Heart right ventricle (tissue), 16 donors: Measurements from ENCODE around the gene RFPL1. TPM values are rescaled to one million over a fixed set of nuclear protein-coding genes. Genes with fewer than 3 reads are reported as not detected.

Experiments
- ATAC-seq, 8 donors: fragments of 200-7000 bp; cut with Tn5 transposase; one replicate each; pipeline ENCODE4 v1.9.1; 2020; ENCODE audit warnings: mild to moderate bottlenecking in 8 of 8, moderate library complexity in 8 of 8, moderate number of reproducible peaks in 1 of 8
- DNase-seq, 2 donors: peaks; one replicate each; pipeline ENCODE4 v3.0.0-alpha.2; 2020
- H3K27ac ChIP-seq, 10 donors: fragments of 200-600 bp; sonication (generic) in 2 of 10; one replicate each; pipeline versions ENCODE4 v1.5.0 to v1.8.0; 2020 to 2022; ENCODE audit warnings: mild to moderate bottlenecking in 3 of 10
- H3K27me3 ChIP-seq, 7 donors: fragments of 200-600 bp; one replicate each; pipeline ENCODE4 v1.8.0; 2021 to 2022; ENCODE audit warnings: mild to moderate bottlenecking in 2 of 7
- H3K36me3 ChIP-seq, 9 donors: fragments of 200-600 bp; sonication (generic) in 1 of 9; one replicate each; pipeline versions ENCODE4 v1.5.0 to v1.8.0; 2020 to 2022; ENCODE audit warnings: mild to moderate bottlenecking in 2 of 9
- H3K4me1 ChIP-seq, 9 donors: fragments of 200-600 bp; sonication (generic) in 1 of 9; one replicate each; pipeline versions ENCODE4 v1.5.0 to v1.8.0; 2020 to 2022; ENCODE audit warnings: mild to moderate bottlenecking in 4 of 9
- H3K4me3 ChIP-seq, 10 donors: fragments of 200-600 bp; sonication (generic) in 2 of 10; one replicate each; pipeline versions ENCODE4 v1.5.0 to v1.8.0; 2020 to 2022; ENCODE audit warnings: mild to moderate bottlenecking in 7 of 10, moderate library complexity in 2 of 10
- H3K9me3 ChIP-seq, 11 donors: fragments of 200-600 bp in 10 of 11; sonication (generic) in 2 of 11; one replicate each; pipeline versions ENCODE4 v1.5.0 to v1.8.0; 2013 to 2022; ENCODE audit warnings: mild to moderate bottlenecking in 2 of 11, control low read depth in 1 of 11, moderate library complexity in 1 of 11
- WGBS, 2 donors: extraction: QIAGEN DNeasy Blood & Tissue Kit; methylation state at CpG; one replicate each; pipeline ENCODE4 v1.1.7; 2013; ENCODE audit warnings: inconsistent platforms in 1 of 2; 5-methylcytosine and 5-hydroxymethylcytosine counted together
- intact Hi-C, 10 donors: fragments of 100-400 bp; cut with DNase I; formaldehyde crosslinking; loops; one replicate each; pipeline versions ENCODE4 v1.11.1 to v1.14.2; 2022
- polyA plus RNA-seq, 2 donors: library from polyadenylated mRNA; stranded (reverse); fragments of 200-250 nt; gene quantifications; one replicate each; pipeline ENCODE4 v1.2.3, GENCODE V29; 2013
- total RNA-seq, 10 donors: library from RNA; stranded (reverse); fragmentation: NEBNext Ultra II Directional in 3 of 10; extraction: Animal tissue kit (Norgen Biotek cat#: 25700) in 3 of 10; gene quantifications; one replicate each; pipeline versions ENCODE4 v1.2.1 to v1.2.4, GENCODE V29; 2021 to 2023
- TF ChIP-seq, protein P1 (sequence below), 9 donors: fragments of 200-600 bp; sonication (generic) in 2 of 9; IDR thresholded peaks; one replicate each; pipeline versions ENCODE4 v1.5.0 to v1.8.0; 2021 to 2022; ENCODE audit warnings: antibody characterized with exemption in 9 of 9, mild to moderate bottlenecking in 5 of 9, moderate library complexity in 1 of 9
- donor health status: Arrhythmogenic right ventricular cardiomyopathy.
- donor health status: ischemic (EF 13 %, LVEDD 7.1; RV severe dilation, severe dysfunction).
- donor health status: healthy with polysubstance abuse.
- donor health status: DM: no; HTN: yes; CAD: no.
- donor health status: DM: no; HTN: no; CAD: no.
- donor health status: ischemic (EF 25% LVEDD 6.9; RV normal size, moderate dysfunction).
- donor health status: ischemic (EF 25% LVEDD 5.7; RV mildly dilated, moderate dysfunction).
- donor health status: healthy.
- donor health status: DM: yes; HTN: yes; CAD: no.
- donor health status: Ischemic cardiomyopathy.
- donor health status: ischemic (EF 35%, LVEDD 5.7; RV mildly dilated, moderate dysfunction).
- donor health status: nonischemic (EF 11% LVEDD 7.7; RV severe dilation, severe dysfunction).
- donor health status: DM: yes; HTN: yes; CAD: no.
- donor health status: PGD.
- donor health status: ischemic (EF 29% LVEDD 5.4; RV normal size, mild dysfunction).
- donor health status: nonischemic (EF 23%, LVEDD 6.1; RV moderate dilation, normal function).

The RFPL1 gene
- total and polyA plus RNA-seq, 12 donors = not detected

- Histone ChIP-seq H3K27me3 (peaks cover 0 to 11% (median 0%) of the 10 kb centered on the region in 7 donors), H3K4me1 (no peaks in the 10 kb centered on the region), H3K27ac (no peak overlapping the region), H3K9me3 (no peaks in the 10 kb centered on the region), H3K36me3 (no peaks in the 10 kb centered on the region), H3K4me3 (no peak overlapping the region)
- intact Hi-C loops = no loop called here
- DNase-seq (no peak), ATAC-seq (no peak)
- TF ChIP-seq, protein P1, sequence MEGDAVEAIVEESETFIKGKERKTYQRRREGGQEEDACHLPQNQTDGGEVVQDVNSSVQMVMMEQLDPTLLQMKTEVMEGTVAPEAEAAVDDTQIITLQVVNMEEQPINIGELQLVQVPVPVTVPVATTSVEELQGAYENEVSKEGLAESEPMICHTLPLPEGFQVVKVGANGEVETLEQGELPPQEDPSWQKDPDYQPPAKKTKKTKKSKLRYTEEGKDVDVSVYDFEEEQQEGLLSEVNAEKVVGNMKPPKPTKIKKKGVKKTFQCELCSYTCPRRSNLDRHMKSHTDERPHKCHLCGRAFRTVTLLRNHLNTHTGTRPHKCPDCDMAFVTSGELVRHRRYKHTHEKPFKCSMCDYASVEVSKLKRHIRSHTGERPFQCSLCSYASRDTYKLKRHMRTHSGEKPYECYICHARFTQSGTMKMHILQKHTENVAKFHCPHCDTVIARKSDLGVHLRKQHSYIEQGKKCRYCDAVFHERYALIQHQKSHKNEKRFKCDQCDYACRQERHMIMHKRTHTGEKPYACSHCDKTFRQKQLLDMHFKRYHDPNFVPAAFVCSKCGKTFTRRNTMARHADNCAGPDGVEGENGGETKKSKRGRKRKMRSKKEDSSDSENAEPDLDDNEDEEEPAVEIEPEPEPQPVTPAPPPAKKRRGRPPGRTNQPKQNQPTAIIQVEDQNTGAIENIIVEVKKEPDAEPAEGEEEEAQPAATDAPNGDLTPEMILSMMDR (IDR thresholded peaks at IDR 0.05) = no peak
- 72 to 83% methylated on average over 7 of the region's 7 CpGs for WGBS, 2 donors
Observed at GRCh38 chr22:29463629-29464028, 25.2 kb downstream of the RFPL1 start.

GRCh38 chr22:29464581-29464980 is 26.2 kb downstream of the RFPL1 start:
- ATAC-seq = no peak
- DNase-seq = no peak
- TF ChIP-seq, protein P1 (IDR thresholded peaks at IDR 0.05) = no peak
- Histone ChIP-seq H3K27ac (no peak overlapping the region), H3K4me3 (no peak overlapping the region), H3K4me1 (no peaks in the 10 kb centered on the region), H3K36me3 (no peaks in the 10 kb centered on the region), H3K27me3 (peaks cover 0 to 21% (median 5%) of the 10 kb centered on the region in 7 donors), H3K9me3 (no peaks in the 10 kb centered on the region)
- intact Hi-C loops = no loop called here
- 72 to 82% methylated on average over 7 of the region's 7 CpGs for WGBS, 2 donors

- intact Hi-C loops = no loop called here
- H3K36me3 ChIP-seq = no peaks in the 10 kb centered on the region
- DNase-seq (no peak), ATAC-seq (no peak)
- H3K27ac ChIP-seq = no peak overlapping the region
- H3K4me1 ChIP-seq = peaks cover 0 to 11% (median 8%) of the 10 kb centered on the region in 9 donors
- peaks cover 0 to 66% (median 38%) of the 10 kb centered on the region in 7 donors for H3K27me3 ChIP-seq
- peak overlapping the region in 1 of 10 donors; percentile 31 for H3K4me3 ChIP-seq
- H3K9me3 ChIP-seq = no peaks in the 10 kb centered on the region
- TF ChIP-seq, protein P1 (IDR thresholded peaks at IDR 0.05) = no peak
- WGBS, 2 donors = 25 to 34% methylated on average over 9 of the region's 9 CpGs
Observed at GRCh38 chr22:29469755-29470154, 31.4 kb downstream of the RFPL1 start.

GRCh38 chr22:29470159-29470855 is 31.9 kb downstream of the RFPL1 start:
- intact Hi-C loops = no loop called here
- H3K9me3 ChIP-seq = no peaks in the 10 kb centered on the region
- peak; percentile 73 to 86 (median 83) for ATAC-seq

More at GRCh38 chr22:29470159-29470855, 31.9 kb downstream of the RFPL1 start:
- TF ChIP-seq, protein P1 (IDR thresholded peaks at IDR 0.05) = peak; percentile 51 to 92 (median 81)
- H3K4me1 ChIP-seq = peaks cover 0 to 11% (median 8%) of the 10 kb centered on the region in 9 donors
- H3K27me3 ChIP-seq = peaks cover 0 to 72% (median 41%) of the 10 kb centered on the region in 7 donors
- 12 to 17% methylated on average over 54 of the region's 54 CpGs for WGBS, 2 donors
- H3K4me3 ChIP-seq = peak overlapping the region in 8 of 10 donors; percentile 5 to 36 (median 30)
- H3K27ac ChIP-seq = no peak overlapping the region
- DNase-seq = peak; percentile 35 to 70
- no peaks in the 10 kb centered on the region for H3K36me3 ChIP-seq
